Limb (tissue), 2 donors: ENCODE data around the gene CNTN4.
A peak's percentile ranks its signal among the peaks of the same experiment; 100 is the strongest.
"Not testable (repeated sequence)": the region's sequence is repeated elsewhere in the genome, so short reads cannot be mapped to it uniquely, and the experiment has no call there.

Experiments
- DNase-seq, 2 donors: peaks; one replicate each; pipeline ENCODE4 v3.0.0-alpha.2; 2016; ENCODE audit errors: extremely low spot score in 2 of 2

Gene CNTN4

GRCh38 chr3:2950159-2950558, 851.5 kb downstream of the CNTN4 start:
- no peak for DNase-seq

GRCh38 chr3:2957115-2957514, 858.4 kb downstream of the CNTN4 start:
- DNase-seq: no peak

GRCh38 chr3:2958551-2958950, 859.9 kb downstream of the CNTN4 start:
- DNase-seq: peak in 1 of 2 donors; percentile 35

GRCh38 chr3:2961576-2961975, 862.9 kb downstream of the CNTN4 start:
- DNase-seq: no peak

- no peak for DNase-seq
Observed at GRCh38 chr3:2967871-2968270, 869.2 kb downstream of the CNTN4 start.

GRCh38 chr3:2968475-2968874, 869.8 kb downstream of the CNTN4 start:
- no peak for DNase-seq

GRCh38 chr3:2976212-2976611, 877.5 kb downstream of the CNTN4 start:
- DNase-seq: no peak

- no peak for DNase-seq
Observed at GRCh38 chr3:2976796-2977195, 878.1 kb downstream of the CNTN4 start.

- no peak for DNase-seq
Observed at GRCh38 chr3:2978977-2979732, 880.5 kb downstream of the CNTN4 start.

- DNase-seq: no peak
Observed at GRCh38 chr3:2984005-2984830, 885.6 kb downstream of the CNTN4 start.

GRCh38 chr3:2984831-2985220, 886.2 kb downstream of the CNTN4 start:
- no peak for DNase-seq

GRCh38 chr3:2985479-2985878, 886.8 kb downstream of the CNTN4 start:
- no peak for DNase-seq

GRCh38 chr3:2992534-2992933, 893.9 kb downstream of the CNTN4 start:
- no peak for DNase-seq

- not testable (repeated sequence) for DNase-seq
Observed at GRCh38 chr3:2993130-2993529, 894.5 kb downstream of the CNTN4 start.

- peak in 1 of 2 donors; percentile 30 for DNase-seq
Observed at GRCh38 chr3:2993736-2994135, 895.1 kb downstream of the CNTN4 start.

GRCh38 chr3:2995195-2995594, 896.5 kb downstream of the CNTN4 start:
- no peak for DNase-seq

GRCh38 chr3:3005146-3005744, 906.6 kb downstream of the CNTN4 start:
- DNase-seq: no peak

GRCh38 chr3:3013317-3014052, 914.8 kb downstream of the CNTN4 start:
- DNase-seq: no peak

GRCh38 chr3:3015185-3016089, 916.8 kb downstream of the CNTN4 start:
- DNase-seq: peak in 1 of 2 donors; percentile 62

GRCh38 chr3:3016226-3016625, 917.6 kb downstream of the CNTN4 start:
- no peak for DNase-seq

GRCh38 chr3:3020209-3020608, 921.5 kb downstream of the CNTN4 start:
- DNase-seq: no peak
